ENCODE data around the gene PTPRD.
"Not testable (repeated sequence)": the region's sequence is repeated elsewhere in the genome, so short reads cannot be mapped to it uniquely, and the experiment has no call there.

Gene PTPRD

DNA sequence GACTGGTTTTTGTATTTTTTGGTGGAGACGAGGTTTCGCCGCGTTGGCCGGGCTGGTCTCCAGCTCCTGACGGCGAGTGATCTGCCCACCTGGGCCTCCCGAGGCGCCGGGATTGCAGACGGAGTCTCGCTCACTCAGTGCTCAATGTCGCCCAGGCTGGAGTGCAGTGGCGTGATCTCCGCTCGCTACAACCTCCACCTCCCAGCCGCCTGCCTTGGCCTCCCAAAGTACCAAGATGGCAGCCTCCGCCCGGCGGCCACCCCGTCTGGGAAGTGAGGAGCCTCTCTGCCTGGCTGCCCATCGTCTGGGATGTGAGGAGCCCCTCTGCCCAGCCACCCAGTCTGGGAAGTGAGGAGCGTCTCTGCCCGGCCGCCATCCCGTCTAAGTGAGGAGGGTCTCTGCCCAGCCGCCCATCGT is 163.6 kb downstream of the PTPRD start:
- not testable (repeated sequence) for DNase-seq

DNA sequence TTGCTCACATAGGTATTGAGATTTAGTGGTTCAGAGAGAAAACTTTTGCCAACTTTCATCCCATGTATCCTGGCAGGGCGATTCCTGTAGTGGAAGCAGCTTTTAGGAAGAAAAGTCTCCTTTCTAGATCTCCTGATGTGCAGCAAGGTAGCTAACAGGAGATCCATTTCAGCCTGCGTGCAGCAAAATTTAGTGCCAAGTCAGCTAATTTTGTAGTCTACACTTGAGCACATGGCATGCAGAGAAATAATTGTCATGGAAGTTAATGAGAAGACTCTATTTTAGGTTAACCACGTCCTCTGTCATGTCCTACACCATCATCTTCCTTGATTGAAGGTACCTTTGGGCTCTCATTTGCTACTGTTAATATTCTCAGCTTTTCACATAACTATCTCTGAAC is 165.8 kb downstream of the PTPRD start:
- no peak for DNase-seq

DNA sequence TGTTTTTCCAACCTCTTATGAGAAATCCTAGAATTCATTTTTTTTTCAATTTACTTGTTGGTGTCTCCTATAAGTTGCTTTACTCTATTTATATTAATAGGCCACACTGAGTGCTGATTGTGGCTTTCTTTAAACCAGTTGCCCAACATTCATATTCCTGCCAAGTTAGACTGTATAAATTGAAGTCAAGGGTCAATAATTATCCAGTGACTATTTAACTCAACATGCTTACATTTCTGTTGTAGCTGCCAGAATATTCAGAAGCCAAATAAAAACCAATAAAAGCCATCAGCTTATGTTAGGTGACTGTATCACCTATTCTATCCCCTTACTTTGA is 169.0 kb downstream of the PTPRD start:
- no peak for DNase-seq

DNA sequence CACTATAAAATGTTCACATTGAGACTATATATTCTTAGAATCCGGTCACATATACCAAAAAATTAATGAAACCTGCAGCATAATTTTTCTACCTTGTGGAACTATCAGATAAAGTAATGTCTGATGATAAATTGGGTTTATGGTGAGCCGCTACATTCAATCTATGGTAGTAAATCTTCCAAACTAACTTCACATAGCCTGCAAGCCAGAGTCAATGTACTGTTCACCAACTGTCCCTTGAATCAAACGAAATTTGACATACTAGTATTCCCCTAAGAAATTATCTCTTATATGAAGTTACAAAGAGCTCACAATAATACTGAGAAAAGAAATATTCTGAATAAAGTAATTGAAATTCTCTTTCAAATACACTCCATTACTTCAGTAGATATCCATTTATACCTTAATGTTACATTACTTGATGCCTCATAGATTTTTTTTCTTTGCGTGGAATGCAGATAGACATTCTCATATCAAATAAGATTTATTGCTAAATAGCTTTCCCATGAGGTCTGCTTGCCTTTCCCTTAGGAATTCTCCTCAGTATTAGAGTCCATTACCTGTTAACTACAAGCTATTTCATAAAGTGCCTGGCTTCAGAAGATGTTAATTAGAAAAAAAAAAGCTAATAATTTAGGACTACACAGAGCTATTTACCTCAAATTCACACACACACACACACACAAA is 169.5 kb downstream of the PTPRD start:
- DNase-seq = no peak

DNA sequence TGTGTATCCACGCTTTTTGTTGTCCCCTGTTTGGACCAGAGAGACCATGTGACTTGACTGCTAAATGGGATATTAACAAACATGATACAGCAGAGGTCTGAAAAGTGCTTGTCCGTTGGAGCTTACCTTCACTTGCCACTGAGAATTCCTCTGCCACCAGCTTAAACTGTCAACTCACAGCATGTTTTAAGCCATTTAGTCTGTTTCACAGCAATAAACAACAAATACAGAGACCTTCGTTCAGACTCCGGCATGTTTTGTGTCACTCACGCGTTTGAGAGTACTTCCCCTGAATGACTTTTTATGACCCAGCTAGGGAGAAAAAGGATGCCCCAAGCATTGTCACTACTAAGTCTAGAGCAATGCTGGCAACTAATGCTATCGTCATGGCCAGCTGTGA is 173.8 kb downstream of the PTPRD start:
- DNase-seq = no peak

GRCh38 chr9:10436756-10437155 is 176.0 kb downstream of the PTPRD start:
- DNase-seq = no peak

- no peak for DNase-seq
These were observed 178.4 kb downstream of the PTPRD start for GRCh38 chr9:10434412-10434811.

GRCh38 chr9:10411272-10411671 is 201.5 kb downstream of the PTPRD start:
- DNase-seq = no peak

GRCh38 chr9:10403283-10403682 is 209.5 kb downstream of the PTPRD start:
- no peak for DNase-seq

DNA sequence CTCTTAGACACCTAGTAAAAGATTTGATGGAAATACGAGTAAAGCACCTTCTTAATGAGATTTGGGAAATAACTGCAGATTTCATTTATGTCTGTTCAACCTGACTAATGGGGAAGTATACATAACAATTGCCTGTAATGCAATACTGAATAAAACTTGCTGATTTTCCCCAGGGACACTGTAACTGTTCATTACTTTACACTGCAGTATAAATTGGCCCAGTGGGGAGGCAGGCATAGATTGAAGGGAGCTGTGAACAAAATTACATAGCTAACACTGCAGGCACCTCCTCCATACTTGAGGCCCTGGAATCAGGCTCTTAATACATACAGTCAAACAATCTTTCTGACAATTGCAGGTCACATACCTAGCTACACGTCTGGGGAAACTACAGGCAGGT is 216.2 kb downstream of the PTPRD start:
- DNase-seq = no peak

- DNase-seq = no peak
These were observed 225.5 kb downstream of the PTPRD start for GRCh38 chr9:10387282-10387681.

GRCh38 chr9:10371824-10372223 is 241.0 kb downstream of the PTPRD start:
- DNase-seq = no peak

GRCh38 chr9:10366171-10366779 is 246.5 kb downstream of the PTPRD start:
- DNase-seq = no peak

DNA sequence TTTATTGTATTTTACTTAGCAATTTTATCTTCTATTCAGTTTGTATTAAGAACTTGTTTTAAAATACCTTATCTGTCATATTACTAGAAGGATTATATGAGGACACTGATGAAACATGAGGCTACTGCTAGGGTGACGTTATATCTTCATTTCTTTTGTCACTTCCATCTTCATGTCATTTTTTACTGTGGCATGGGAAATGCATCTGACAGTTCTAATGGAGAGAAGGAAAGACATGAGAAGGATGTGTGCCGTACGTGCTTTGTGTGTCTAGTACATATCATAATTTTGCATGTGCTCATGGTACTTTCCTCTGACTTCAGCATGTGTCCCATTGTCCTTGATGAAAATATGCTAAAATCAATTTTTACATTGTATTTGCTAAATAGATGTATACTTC is 258.2 kb downstream of the PTPRD start:
- no peak for DNase-seq

- not testable (repeated sequence) for DNase-seq
These were observed 267.2 kb downstream of the PTPRD start for GRCh38 chr9:10345621-10346020.

DNA sequence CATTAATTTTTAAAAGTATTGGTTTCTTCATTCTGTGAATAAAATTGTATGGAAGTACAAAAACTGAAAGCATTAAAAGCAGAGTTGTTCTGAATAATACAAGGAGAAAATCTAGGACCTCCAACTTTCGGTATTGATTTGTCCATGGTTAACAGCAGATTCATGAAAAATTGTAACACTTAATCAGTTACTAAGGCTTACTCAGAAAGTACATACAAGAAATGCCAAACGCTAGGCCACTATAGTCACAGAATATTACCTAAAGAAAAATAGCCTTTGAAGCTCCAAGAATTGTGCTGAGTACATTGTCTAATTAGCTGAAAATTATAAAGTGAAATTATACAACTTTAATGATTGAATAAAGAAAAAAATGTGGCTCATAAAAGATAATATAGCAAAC is 271.7 kb downstream of the PTPRD start:
- DNase-seq = no peak

- DNase-seq = no peak
These were observed 273.6 kb downstream of the PTPRD start for GRCh38 chr9:10339152-10339551.

GRCh38 chr9:10331157-10331556 is 281.6 kb downstream of the PTPRD start:
- no peak for DNase-seq

DNA sequence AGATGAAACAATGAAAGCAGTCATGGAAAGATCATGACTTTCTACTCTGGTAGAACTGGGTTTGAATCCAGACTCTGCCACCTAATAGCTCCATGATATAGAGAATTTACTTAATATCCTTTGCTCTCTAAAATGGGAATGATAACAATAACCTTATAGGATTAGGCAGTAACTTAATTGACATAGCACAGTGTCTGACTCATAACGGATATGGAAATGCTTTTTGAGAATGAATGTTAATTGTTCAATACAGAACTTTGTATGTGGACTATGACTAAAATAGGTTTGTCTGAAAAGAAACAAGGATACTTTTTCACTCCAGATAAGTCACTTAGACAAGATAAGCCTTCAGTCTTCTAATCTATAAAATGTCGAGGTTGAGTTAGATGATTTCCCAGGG is 330.7 kb downstream of the PTPRD start:
- no peak for DNase-seq

- no peak for DNase-seq
These were observed 337.8 kb downstream of the PTPRD start for GRCh38 chr9:10274988-10275387.

DNA sequence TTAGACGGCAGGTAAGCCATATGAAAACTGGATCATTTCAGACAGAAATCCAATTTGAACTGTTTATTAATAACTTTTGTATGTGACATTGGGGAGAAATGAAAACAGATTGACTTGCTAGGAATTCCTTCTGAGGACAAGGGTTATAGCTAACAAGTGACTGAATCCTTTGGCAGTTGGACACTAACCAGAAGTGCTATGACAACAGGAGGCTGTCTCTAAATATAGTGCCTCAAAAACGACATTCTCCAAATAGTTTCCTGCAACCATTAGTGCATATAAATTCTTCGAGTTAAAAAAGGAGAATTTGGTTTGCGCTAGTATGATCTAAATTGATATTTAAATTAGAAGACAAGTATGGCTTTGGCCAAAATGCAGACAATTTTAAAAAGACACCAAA is 338.6 kb downstream of the PTPRD start:
- no peak for DNase-seq

- DNase-seq = no peak
These were observed 340.0 kb downstream of the PTPRD start for GRCh38 chr9:10272830-10273229.

DNA sequence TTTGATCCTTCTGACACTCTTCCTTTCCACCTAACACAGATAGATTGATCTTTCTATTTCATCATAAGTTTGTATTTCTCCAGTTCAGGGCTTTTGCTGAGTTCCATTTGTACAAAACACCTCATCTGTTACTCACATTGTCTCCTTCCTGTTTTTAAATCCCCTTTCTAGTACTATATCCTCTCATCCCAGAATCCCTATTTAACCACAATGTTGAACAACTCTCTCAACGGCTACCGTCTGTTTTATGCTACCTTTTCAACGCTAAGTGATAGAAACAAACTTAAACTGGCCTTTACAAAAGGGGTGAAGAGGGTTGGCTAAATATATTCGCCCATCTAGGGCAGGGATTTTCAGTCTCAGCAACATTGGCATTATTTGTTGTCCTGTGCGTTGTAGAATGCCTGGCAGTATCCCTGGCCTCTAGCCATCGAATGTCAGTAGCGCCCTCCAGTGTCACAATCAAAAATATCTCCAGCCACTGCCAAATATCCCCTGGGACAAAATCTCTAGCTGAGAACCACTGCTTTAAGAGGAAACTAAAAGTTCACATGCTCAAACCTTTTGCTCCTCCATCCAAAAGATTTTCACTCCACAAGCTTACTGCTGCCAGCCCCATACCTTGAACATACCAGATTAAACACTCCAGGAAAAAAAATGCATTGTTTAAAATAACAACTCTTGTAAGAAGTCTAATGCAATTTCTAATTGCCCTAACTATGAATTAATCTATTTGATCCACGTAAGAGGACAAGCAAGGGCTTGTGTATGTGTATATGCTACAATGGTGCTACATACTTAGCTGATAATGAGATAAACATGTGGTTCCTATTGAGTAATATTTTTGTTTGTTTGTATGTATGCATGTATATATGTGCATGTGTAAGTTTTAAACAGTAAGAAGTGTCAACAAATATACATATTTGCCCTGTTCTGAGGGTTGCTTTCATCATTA is 344.0 kb downstream of the PTPRD start:
- no peak for DNase-seq

DNA sequence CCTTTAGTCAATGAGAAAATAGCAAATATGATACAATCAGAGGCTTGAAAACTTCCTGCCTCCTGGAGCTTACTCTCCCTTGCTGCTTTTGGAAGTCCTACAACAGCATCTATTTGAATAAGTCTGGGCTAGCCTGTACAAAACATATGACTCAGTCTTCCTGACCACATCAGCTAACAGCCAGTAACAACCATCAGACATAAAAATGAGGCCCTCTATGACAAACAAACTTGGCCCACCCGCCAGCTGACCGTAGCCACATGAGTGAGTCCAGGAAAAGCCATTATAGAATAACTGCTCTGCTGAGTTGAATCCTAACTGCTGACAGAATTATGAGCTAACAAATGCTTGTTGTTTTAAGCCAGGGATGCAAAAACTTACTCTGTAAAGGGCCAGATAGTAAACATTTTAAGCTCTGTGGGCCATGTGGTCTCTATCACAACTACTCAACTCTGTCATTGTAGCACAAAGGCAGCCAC is 347.6 kb downstream of the PTPRD start:
- no peak for DNase-seq
